Spleen (tissue), 11 donors: ENCODE results near the gene VAC14. TPM values are rescaled to one million over a fixed set of nuclear protein-coding genes. Genes with fewer than 3 reads are reported as not detected.

Source experiments
- DNase-seq: peaks from one replicate; pipeline ENCODE4 v3.0.0-alpha.2; 2020
- H3K27ac ChIP-seq, 8 donors: fragments of 200-600 bp; sonication (generic) in 7 of 8; 1 replicate in 4 of 8; 2 replicates in 4 of 8; pipeline versions ENCODE4 v1.5.0 to v1.8.0; 2016 to 2021; ENCODE audit warnings: inconsistent platforms in 4 of 8, mild to moderate bottlenecking in 4 of 8, moderate library complexity in 1 of 8
- H3K27me3 ChIP-seq, 7 donors: fragments of 200-600 bp; sonication (generic) in 6 of 7; replicated peaks in 1 of 7; 1 replicate in 4 of 7; 2 replicates in 3 of 7; pipeline versions ENCODE4 v1.5.0 to v1.8.0; 2016 to 2021; ENCODE audit warnings: inconsistent platforms in 3 of 7, mild to moderate bottlenecking in 1 of 7
- H3K36me3 ChIP-seq, 6 donors: fragments of 200-600 bp; sonication (generic) in 5 of 6; 1 replicate in 4 of 6; 2 replicates in 2 of 6; pipeline versions ENCODE4 v1.5.0 to v1.8.0; 2016 to 2021; ENCODE audit warnings: inconsistent platforms in 2 of 6
- H3K4me1 ChIP-seq, 6 donors: fragments of 200-600 bp; sonication (generic) in 5 of 6; 1 replicate in 3 of 6; 2 replicates in 3 of 6; pipeline versions ENCODE4 v1.5.0 to v1.8.0; 2016 to 2021; ENCODE audit warnings: inconsistent platforms in 3 of 6
- H3K4me3 ChIP-seq, 8 donors: fragments of 200-600 bp; sonication (generic) in 7 of 8; 1 replicate in 4 of 8; 2 replicates in 4 of 8; pipeline versions ENCODE4 v1.5.0 to v1.8.0; 2016 to 2021; ENCODE audit warnings: inconsistent platforms in 4 of 8, mild to moderate bottlenecking in 4 of 8, moderate library complexity in 2 of 8
- H3K9me3 ChIP-seq, 8 donors: fragments of 200-600 bp; sonication (generic) in 7 of 8; 1 replicate in 4 of 8; 2 replicates in 4 of 8; pipeline versions ENCODE4 v1.5.0 to v1.8.0; 2016 to 2021; ENCODE audit warnings: inconsistent platforms in 4 of 8
- POLR2A ChIP-seq, 3 donors: fragments of 450-650 bp; IDR thresholded peaks; one replicate each; pipeline ENCODE4 v1.5.1; 2017; ENCODE audit warnings: antibody characterized with exemption in 3 of 3, mild to moderate bottlenecking in 1 of 3
- POLR2AphosphoS5 ChIP-seq, 3 donors: sonication (generic); formaldehyde crosslinking; IDR thresholded peaks; one replicate each; pipeline ENCODE4 v1.5.1; 2017; ENCODE audit warnings: antibody characterized with exemption in 3 of 3
- WGBS, 5 donors: extraction: QIAGEN DNeasy Blood & Tissue Kit in 3 of 5; methylation state at CpG; one replicate each; pipeline versions ENCODE4 v1.1.5 to v1.1.7; 2013 to 2018; 5-methylcytosine and 5-hydroxymethylcytosine counted together
- intact Hi-C: fragments of 100-400 bp; cut with DNase I; formaldehyde crosslinking; loops from one replicate; pipeline ENCODE4 v1.15.0; 2023; ENCODE audit warnings: low total_unique reads
- polyA plus RNA-seq, 3 donors: library from polyadenylated mRNA; stranded (reverse); fragments of 200-250 nt; gene quantifications; one replicate each; pipeline ENCODE4 v1.2.1, GENCODE V29; 2013
- total RNA-seq, 7 donors: library from RNA; depleted of rRNA in 3 of 7; stranded (reverse); fragments of >200 nt in 3 of 7; fragmentation: NEBNext Ultra II Directional in 4 of 7; extraction: Animal tissue kit (Norgen Biotek cat#: 25700) in 4 of 7; gene quantifications; one replicate each; pipeline versions ENCODE4 v1.1.0 to v1.2.1, GENCODE V29; 2016 to 2021
- TF ChIP-seq, protein P1 (sequence below), 11 experiments: fragments of 200-600 bp in 7 of 11; fragments of 450-650 bp in 4 of 11; sonication (generic) in 4 of 11; IDR thresholded peaks in 8 of 11; conservative IDR thresholded peaks in 3 of 11; 1 replicate in 7 of 11; 2 replicates in 4 of 11; pipeline versions ENCODE4 v1.4.0 to v1.8.0; 2016 to 2021; ENCODE audit warnings: antibody characterized with exemption in 11 of 11, inconsistent platforms in 4 of 11, mild to moderate bottlenecking in 1 of 11
- donor health status: healthy with polysubstance abuse.
- donor health status: DM: no; HTN: no; CAD: no; lungs with moderate emphysema.
- donor health status: DM: no; HTN: no; CAD: no.
- donor health status: Bipolar disorder and iron deficiency.
- donor health status: healthy.
- donor health status: DM: no; HTN: no; CAD: no.
- donor health status: DM: yes; HTN: yes; CAD: no.

Gene VAC14
- total and polyA plus RNA-seq, 10 donors: 29.1 to 70.0 (median 48.1) TPM

DNA sequence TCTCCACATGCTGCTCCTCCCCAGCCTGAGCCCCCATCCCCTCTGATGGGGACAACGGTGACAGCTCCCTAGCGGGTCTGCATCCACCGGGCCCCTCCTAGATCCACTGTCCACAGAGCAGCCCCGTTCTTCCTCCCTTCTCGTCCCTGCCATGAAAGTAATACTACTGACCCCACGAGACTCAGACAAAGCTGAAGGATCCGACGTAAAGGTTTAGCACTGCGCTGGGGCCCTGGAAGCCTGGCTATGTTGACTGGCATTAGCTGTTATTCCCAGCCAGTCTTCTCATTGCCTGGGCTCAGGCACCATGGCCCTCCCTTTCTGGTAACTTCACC is 30.7 kb downstream of the VAC14 start:
- no peak overlapping the region for H3K4me3 ChIP-seq
- WGBS, 5 donors: 88 to 96% (median 91%) methylated on average over 9 of the region's 9 CpGs
- peak overlapping the region in 2 of 8 donors; percentile 8 to 13 for H3K27ac ChIP-seq
- peaks cover 0 to 19% (median 12%) of the 10 kb centered on the region in 6 donors for H3K4me1 ChIP-seq
- intact Hi-C loops: loop anchor here (5.0 kb wide), 1 partner anchor 88 kb away; no protein-coding TSS in a partner anchor
- peaks cover 0 to 100% (median 50%) of the 10 kb centered on the region in 6 donors for H3K36me3 ChIP-seq
- H3K27me3 ChIP-seq: no peaks in the 10 kb centered on the region
- no peaks in the 10 kb centered on the region for H3K9me3 ChIP-seq
- TF ChIP-seq POLR2AphosphoS5 (IDR thresholded peaks at IDR 0.05) (no peak), POLR2A (IDR thresholded peaks at IDR 0.05) (no peak)
- TF ChIP-seq, protein P1, sequence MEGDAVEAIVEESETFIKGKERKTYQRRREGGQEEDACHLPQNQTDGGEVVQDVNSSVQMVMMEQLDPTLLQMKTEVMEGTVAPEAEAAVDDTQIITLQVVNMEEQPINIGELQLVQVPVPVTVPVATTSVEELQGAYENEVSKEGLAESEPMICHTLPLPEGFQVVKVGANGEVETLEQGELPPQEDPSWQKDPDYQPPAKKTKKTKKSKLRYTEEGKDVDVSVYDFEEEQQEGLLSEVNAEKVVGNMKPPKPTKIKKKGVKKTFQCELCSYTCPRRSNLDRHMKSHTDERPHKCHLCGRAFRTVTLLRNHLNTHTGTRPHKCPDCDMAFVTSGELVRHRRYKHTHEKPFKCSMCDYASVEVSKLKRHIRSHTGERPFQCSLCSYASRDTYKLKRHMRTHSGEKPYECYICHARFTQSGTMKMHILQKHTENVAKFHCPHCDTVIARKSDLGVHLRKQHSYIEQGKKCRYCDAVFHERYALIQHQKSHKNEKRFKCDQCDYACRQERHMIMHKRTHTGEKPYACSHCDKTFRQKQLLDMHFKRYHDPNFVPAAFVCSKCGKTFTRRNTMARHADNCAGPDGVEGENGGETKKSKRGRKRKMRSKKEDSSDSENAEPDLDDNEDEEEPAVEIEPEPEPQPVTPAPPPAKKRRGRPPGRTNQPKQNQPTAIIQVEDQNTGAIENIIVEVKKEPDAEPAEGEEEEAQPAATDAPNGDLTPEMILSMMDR (IDR thresholded peaks at IDR 0.05 in 8 of 11, conservative IDR thresholded peaks at IDR 0.05 in 3 of 11): no peak
- DNase-seq: no peak

DNA sequence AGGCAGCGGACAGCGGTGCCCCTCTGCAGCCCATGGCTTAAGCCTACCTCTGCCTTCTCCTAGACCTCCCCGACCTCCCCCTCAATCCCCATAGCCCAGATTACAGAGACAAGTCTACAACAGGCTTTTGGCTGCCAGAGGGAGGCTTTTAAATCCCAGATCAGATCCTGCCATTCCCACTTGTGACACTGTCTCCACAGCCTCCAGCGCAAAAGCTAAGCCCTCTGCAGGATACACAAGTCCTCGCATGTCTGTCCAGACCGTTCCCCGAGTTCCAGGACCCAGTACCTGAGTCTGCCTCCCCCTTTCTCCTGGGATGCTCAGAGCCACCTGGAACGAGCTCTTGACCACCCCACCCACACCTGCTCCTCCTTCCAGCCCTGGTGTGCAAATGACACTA is 31.2 kb downstream of the VAC14 start:
- H3K27ac ChIP-seq: peak overlapping the region in 2 of 8 donors; percentile 8 to 13
- intact Hi-C loops: loop anchor here (5.0 kb wide), 1 partner anchor 87 kb away; no protein-coding TSS in a partner anchor
- H3K36me3 ChIP-seq: peaks cover 0 to 100% (median 51%) of the 10 kb centered on the region in 6 donors
- H3K4me3 ChIP-seq: no peak overlapping the region
- H3K9me3 ChIP-seq: no peaks in the 10 kb centered on the region
- peaks cover 0 to 19% (median 12%) of the 10 kb centered on the region in 6 donors for H3K4me1 ChIP-seq
- no peak for DNase-seq
- 86 to 98% (median 95%) methylated on average over 8 of the region's 8 CpGs for WGBS, 5 donors
- no peaks in the 10 kb centered on the region for H3K27me3 ChIP-seq
- TF ChIP-seq POLR2A (IDR thresholded peaks at IDR 0.05) (no peak), POLR2AphosphoS5 (IDR thresholded peaks at IDR 0.05) (no peak)
- TF ChIP-seq, protein P1 (IDR thresholded peaks at IDR 0.05 in 8 of 11, conservative IDR thresholded peaks at IDR 0.05 in 3 of 11): peak in 1 of 11 experiments; percentile 10

DNA sequence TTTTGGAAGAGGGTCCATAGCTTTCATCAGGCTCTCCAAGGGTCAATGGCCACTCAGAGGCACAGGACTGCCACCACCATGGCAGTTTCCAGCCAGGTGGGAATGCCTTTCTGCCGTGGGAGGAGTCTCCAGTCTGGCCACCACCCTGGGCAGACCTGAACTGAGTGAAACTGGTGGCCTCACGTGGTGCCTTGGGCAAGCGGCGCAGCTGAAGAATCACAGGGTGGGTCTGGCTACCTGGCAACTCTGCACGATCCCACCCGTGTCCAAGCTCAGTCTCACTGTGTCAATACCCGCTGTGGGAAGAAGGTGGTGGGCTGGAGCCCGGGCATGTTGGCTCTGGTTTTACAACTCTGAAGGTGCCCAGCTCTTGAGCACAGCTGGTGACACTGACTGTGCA is 31.8 kb downstream of the VAC14 start:
- no peak for TF ChIP-seq POLR2A (IDR thresholded peaks at IDR 0.05)
- Histone ChIP-seq H3K9me3 (no peaks in the 10 kb centered on the region), H3K4me3 (no peak overlapping the region), H3K27ac (no peak overlapping the region), H3K27me3 (no peaks in the 10 kb centered on the region), H3K36me3 (peaks cover 0 to 100% (median 49%) of the 10 kb centered on the region in 6 donors), H3K4me1 (peaks cover 0 to 19% (median 12%) of the 10 kb centered on the region in 6 donors)
- no peak for DNase-seq
- intact Hi-C loops: no loop called here
- 87 to 100% (median 97%) methylated on average over 7 to 8 of the region's 8 CpGs for WGBS, 5 donors

DNA sequence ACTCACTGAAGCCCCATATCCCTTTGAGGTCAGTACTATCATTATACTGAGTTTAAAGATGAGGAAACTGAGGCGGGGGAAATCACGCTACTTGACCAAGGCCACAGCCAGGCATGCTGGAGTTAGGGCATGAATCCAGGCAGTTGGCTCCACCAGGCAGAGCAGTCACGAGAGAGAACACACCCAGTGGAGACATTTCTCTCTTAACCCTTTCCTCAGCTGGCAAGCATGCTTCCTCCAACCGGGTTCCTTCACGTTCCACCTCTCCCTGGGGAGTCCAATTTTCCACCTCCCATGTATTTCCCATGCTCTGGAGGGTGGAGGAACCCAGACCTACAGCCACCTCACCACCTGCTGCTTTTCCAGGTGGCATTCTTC is 32.8 kb downstream of the VAC14 start:
- H3K4me1 ChIP-seq: peaks cover 0 to 19% (median 12%) of the 10 kb centered on the region in 6 donors
- WGBS, 5 donors: 68 to 79% (median 74%) methylated on average over 5 of the region's 5 CpGs
- intact Hi-C loops: no loop called here

More for the DNA sequence above, 32.8 kb downstream of the VAC14 start:
- no peak for DNase-seq
- Histone ChIP-seq H3K9me3 (no peaks in the 10 kb centered on the region), H3K27ac (no peak overlapping the region), H3K4me3 (no peak overlapping the region), H3K27me3 (no peaks in the 10 kb centered on the region), H3K36me3 (peaks cover 0 to 100% (median 45%) of the 10 kb centered on the region in 6 donors)
- TF ChIP-seq POLR2A (IDR thresholded peaks at IDR 0.05) (no peak), POLR2AphosphoS5 (IDR thresholded peaks at IDR 0.05) (no peak)
- TF ChIP-seq, protein P1 (IDR thresholded peaks at IDR 0.05 in 8 of 11, conservative IDR thresholded peaks at IDR 0.05 in 3 of 11): no peak
